HepG2 (cell line): ENCODE data around the gene CD151. TPM values are rescaled to one million over a fixed set of nuclear protein-coding genes. Genes with fewer than 3 reads are reported as not detected.

Experiments
- ATAC-seq: fragments of 200-7000 bp; cut with Tn5 transposase; 3 replicates; pipeline ENCODE4 v1.9.1; 2020; ENCODE audit warnings: mild to moderate bottlenecking, moderate library complexity
- BruUV-seq: library from RNA; stranded (reverse); fragments of 400-500 nt; replicated peaks from 2 replicates; lab custom pipeline; 2021; lab: Mats Ljungman, UMichigan
- CTCF ChIA-PET: fragments of 300-600 bp; formaldehyde crosslinking; extraction: SDS; loops from one replicate; lab custom pipeline; 2021; ENCODE audit warnings: low total read pairs, inconsistent platforms, low intra/inter-chr PET ratio; lab: Yijun Ruan, JAX
- POLR2A ChIA-PET: fragments of 350-600 bp; sonication (Branson Sonifier 250); formaldehyde crosslinking; loops from one replicate; lab custom pipeline; 2020; ENCODE audit warnings: antibody characterized with exemption, inconsistent platforms; lab: Yijun Ruan, JAX
- DNase-seq: peaks from one replicate; pipeline ENCODE4 v3.0.0-alpha.2; 2015; ENCODE audit warnings: low spot score
- FAIRE-seq: peaks from 3 replicates; lab custom pipeline; 2011; peaks lifted over from hg19 to GRCh38; lab: Jason Lieb, UNC
- H2AFZ ChIP-seq: one replicate; pipeline ENCODE4 v1.6.1; 2011; ENCODE audit warnings: low read length, inconsistent platforms
- H3K27ac ChIP-seq: fragments of 300-600 bp; 3 replicates; pipeline ENCODE4 v1.8.0; 2011; ENCODE audit warnings: mixed run types, mild to moderate bottlenecking, mixed read lengths, low read length, inconsistent platforms; ENCODE audit not compliant: insufficient read depth; ENCODE audit errors: extremely low read length
- H3K27me3 ChIP-seq, 2 experiments: fragments of 200-600 bp in 1 of 2; 2 replicates in 1 of 2; 3 replicates in 1 of 2; pipeline versions ENCODE4 v1.6.0 to v1.8.0; 2011; ENCODE audit warnings: low read length in 2 of 2, mild to moderate bottlenecking in 2 of 2, moderate library complexity in 2 of 2, inconsistent platforms in 1 of 2; ENCODE audit not compliant: insufficient read depth in 2 of 2, control insufficient read depth in 1 of 2
- H3K36me3 ChIP-seq, 2 experiments: fragments of 200-600 bp in 1 of 2; replicated peaks in 1 of 2; 2 replicates in 1 of 2; 3 replicates in 1 of 2; pipeline versions ENCODE4 v1.5.1 to v1.8.0; 2011; ENCODE audit warnings: low read length in 2 of 2, inconsistent platforms in 1 of 2; ENCODE audit not compliant: insufficient read depth in 2 of 2, control insufficient read depth in 1 of 2
- H3K4me1 ChIP-seq: 2 replicates; pipeline ENCODE4 v1.5.1; 2012; ENCODE audit warnings: low read length, inconsistent platforms; ENCODE audit not compliant: insufficient read depth
- H3K4me2 ChIP-seq: 2 replicates; pipeline ENCODE4 v1.6.0; 2011; ENCODE audit warnings: low read depth, low read length, inconsistent platforms
- H3K4me3 ChIP-seq, 3 experiments: fragments of 200-600 bp in 1 of 3; sonication (generic), shearing (Covaris generic) in 1 of 3; replicated peaks in 1 of 3; 2 replicates each; pipeline ENCODE4 v1.5.1; 2011 to 2016; ENCODE audit warnings: low read length in 3 of 3, inconsistent platforms in 2 of 3, low read depth in 2 of 3, mild to moderate bottlenecking in 2 of 3, control low read depth in 1 of 3, mixed read lengths in 1 of 3; ENCODE audit not compliant: insufficient read depth in 1 of 3
- H3K79me2 ChIP-seq: one replicate; pipeline ENCODE4 v1.6.1; 2011; ENCODE audit warnings: low read length, inconsistent platforms; ENCODE audit not compliant: insufficient read depth
- H3K9ac ChIP-seq: 2 replicates; pipeline ENCODE4 v1.6.0; 2011; ENCODE audit warnings: mild to moderate bottlenecking, low read depth, low read length, inconsistent platforms; ENCODE audit not compliant: insufficient read depth
- H3K9me3 ChIP-seq: 2 replicates; pipeline ENCODE4 v1.5.1; 2012; ENCODE audit warnings: mild to moderate bottlenecking, low read length
- H4K20me1 ChIP-seq: 2 replicates; pipeline ENCODE4 v1.6.0; 2011; ENCODE audit warnings: inconsistent platforms, mild to moderate bottlenecking, low read length, moderate library complexity; ENCODE audit not compliant: insufficient read depth
- CBFB ChIP-seq: sonication (generic); formaldehyde crosslinking; IDR thresholded peaks from 2 replicates; pipeline ENCODE4 v1.4.0; 2020; ENCODE audit warnings: missing genetic modification reagents
- ELF1 ChIP-seq: sonication (generic); formaldehyde crosslinking; IDR thresholded peaks from 2 replicates; pipeline ENCODE4 v1.4.0; 2020; ENCODE audit warnings: missing genetic modification reagents
- FIP1L1 ChIP-seq: fragments of 200-400 bp; formaldehyde crosslinking; IDR thresholded peaks from 2 replicates; pipeline ENCODE4 v1.6.1; 2018; ENCODE audit warnings: low read depth, mild to moderate bottlenecking, low read length, moderate library complexity, borderline replicate concordance; ENCODE audit not compliant: insufficient read depth
- HNRNPLL ChIP-seq: fragments of 200-400 bp; formaldehyde crosslinking; IDR thresholded peaks from 2 replicates; pipeline ENCODE4 v1.6.1; 2017; ENCODE audit warnings: mild to moderate bottlenecking, low read depth, low read length; ENCODE audit not compliant: poor library complexity, severe bottlenecking
- KDM1A ChIP-seq: IDR thresholded peaks from 2 replicates; pipeline ENCODE4 v1.6.1; 2016; ENCODE audit warnings: missing compliant biosample characterization
- MBD4 ChIP-seq: IDR thresholded peaks from 2 replicates; pipeline ENCODE4 v1.6.1; 2012; ENCODE audit warnings: low read length, inconsistent platforms, borderline replicate concordance
- PCBP2 ChIP-seq: fragments of 200-400 bp; formaldehyde crosslinking; optimal IDR thresholded peaks from 2 replicates; pipeline ENCODE3; 2018; ENCODE audit warnings: low read length, low read depth; ENCODE audit not compliant: poor library complexity, severe bottlenecking
- PLRG1 ChIP-seq: fragments of 450-650 bp; conservative IDR thresholded peaks from 2 replicates; pipeline ENCODE4 v1.6.1; 2016
- SMAD9 ChIP-seq: sonication (generic); formaldehyde crosslinking; IDR thresholded peaks from 2 replicates; pipeline ENCODE4 v1.5.1; 2020; ENCODE audit warnings: mild to moderate bottlenecking, missing genetic modification reagents
- ZBTB1 ChIP-seq: sonication (generic); formaldehyde crosslinking; IDR thresholded peaks from 2 replicates; pipeline ENCODE4 v1.4.0; 2020; ENCODE audit warnings: missing genetic modification reagents, borderline replicate concordance
- ZC3H13 ChIP-seq: sonication (generic); formaldehyde crosslinking; IDR thresholded peaks from 2 replicates; pipeline ENCODE4 v1.8.1; 2023; ENCODE audit warnings: mild to moderate bottlenecking, missing genetic modification reagents, moderate library complexity
- ZNF101 ChIP-seq: sonication (generic); formaldehyde crosslinking; IDR thresholded peaks from 2 replicates; pipeline ENCODE4 v1.4.0; 2020; ENCODE audit warnings: mild to moderate bottlenecking, low read depth, missing genetic modification reagents, borderline replicate concordance
- ZNF225 ChIP-seq: sonication (generic); formaldehyde crosslinking; IDR thresholded peaks from 2 replicates; pipeline ENCODE4 v1.4.0; 2020; ENCODE audit warnings: mild to moderate bottlenecking, missing genetic modification reagents
- ZNF30 ChIP-seq: sonication (generic); formaldehyde crosslinking; IDR thresholded peaks from 2 replicates; pipeline ENCODE4 v1.5.0; 2020; ENCODE audit warnings: mild to moderate bottlenecking, missing genetic modification reagents
- ZNF382 ChIP-seq: sonication (generic); formaldehyde crosslinking; IDR thresholded peaks from 2 replicates; pipeline ENCODE4 v1.5.0; 2020; ENCODE audit warnings: missing genetic modification reagents, mild to moderate bottlenecking, borderline replicate concordance
- ZNF441 ChIP-seq: sonication (generic); formaldehyde crosslinking; IDR thresholded peaks from 2 replicates; pipeline ENCODE4 v1.7.0; 2021; ENCODE audit warnings: missing genetic modification reagents, borderline replicate concordance
- WGBS: methylation state at CpG from one replicate; pipeline ENCODE4 v1.1.6; 2017; ENCODE audit warnings: low lambda C conversion rate; 5-methylcytosine and 5-hydroxymethylcytosine counted together
- in situ Hi-C: cut with HindIII; loops from 2 replicates; pipeline ENCODE4 v1.10.0; 2017; ENCODE audit warnings: low pct_unique_long_range_greater_than_20kb; ENCODE audit not compliant: extremely low pct_ligation_motif_present
- intact Hi-C: fragments of 100-400 bp; cut with micrococcal nuclease; formaldehyde crosslinking; loops from one replicate; pipeline ENCODE4 v1.10.0; 2022; ENCODE audit not compliant: unreplicated experiment
- polyA plus RNA-seq, 8 experiments: library from polyadenylated mRNA; depleted of rRNA in 3 of 8; stranded (reverse) in 7 of 8; unstranded in 1 of 8; fragments of >200 nt; fragmentation: Illumina TruSeq in 4 of 8; extraction: Trizol in 4 of 8; gene quantifications; 2 replicates each; pipeline versions ENCODE4 v1.2.1 to v1.2.3, GENCODE V29; 2011 to 2016; ENCODE audit warnings: low read depth in 4 of 8, missing spikeins in 1 of 8, mixed read lengths in 1 of 8; ENCODE audit not compliant: insufficient read depth in 1 of 8
- total RNA-seq, 5 experiments: library from RNA; depleted of rRNA; stranded (reverse); fragments of >200 nt; fragmentation: Illumina TruSeq; extraction: Trizol; gene quantifications; 2 replicates each; pipeline ENCODE4 v1.2.3, GENCODE V29; 2016; ENCODE audit warnings: low read depth in 1 of 5
- TF ChIP-seq, protein P1 (sequence below), 2 experiments: sonication (generic) in 1 of 2; formaldehyde crosslinking in 1 of 2; IDR thresholded peaks; 2 replicates each; pipeline versions ENCODE4 v1.4.0 to v1.6.1; 2016 to 2020; ENCODE audit warnings: borderline replicate concordance in 1 of 2, low read depth in 1 of 2, mild to moderate bottlenecking in 1 of 2, missing genetic modification reagents in 1 of 2
- TF ChIP-seq, protein P2 (sequence below): sonication (generic); formaldehyde crosslinking; IDR thresholded peaks from 2 replicates; pipeline ENCODE4 v1.4.0; 2020; ENCODE audit warnings: missing genetic modification reagents

CD151 gene
- total and polyA plus RNA-seq, 2 of the 13 experiments (the other 11 are each of a cell fraction or from before 2014, with no cell fraction given): 125 to 197 TPM

DNA sequence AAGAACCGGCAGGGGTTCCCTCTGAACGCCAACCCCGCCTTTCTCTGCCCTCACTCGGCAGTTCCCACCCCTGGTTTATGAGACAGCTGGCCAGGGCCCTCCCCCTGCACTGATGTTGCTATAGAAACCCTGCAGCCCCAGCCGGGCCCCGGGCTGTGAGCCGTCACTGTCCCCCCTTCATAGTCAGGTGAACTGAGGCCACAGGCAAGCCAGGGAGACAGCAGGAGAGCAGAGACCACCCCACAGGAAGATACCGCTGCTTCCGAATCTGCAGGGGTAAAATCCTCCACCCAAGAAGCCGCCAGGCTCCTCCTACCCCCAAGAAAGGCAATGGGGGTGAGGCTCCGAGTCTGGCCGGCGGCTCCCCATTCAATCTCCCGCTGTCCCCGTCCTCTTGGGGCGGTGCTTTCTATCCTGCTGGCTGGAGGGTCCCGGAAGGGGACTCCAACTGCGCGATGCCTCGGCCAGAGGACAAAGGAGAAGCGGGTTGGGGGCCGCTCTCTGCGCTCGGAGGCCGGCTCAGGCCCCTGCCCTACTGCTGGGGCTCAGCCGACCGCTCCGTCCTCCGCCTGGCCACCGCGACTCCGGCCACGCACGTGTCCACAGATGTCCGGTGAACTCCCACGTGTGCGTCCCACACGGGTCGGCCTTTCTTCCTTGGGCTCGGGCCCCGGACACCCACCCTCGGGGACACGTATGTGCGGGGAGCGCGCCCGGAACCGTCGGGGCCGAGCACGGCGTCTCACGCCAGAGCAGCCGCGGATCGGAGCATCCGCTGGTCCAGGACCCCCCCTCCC, 35.3 kb upstream of the CD151 start:
- Histone ChIP-seq H3K27me3 (no peaks in the 10 kb centered on the region; a peak in 1 of 5 replicates), H3K9ac (peak overlapping the region; percentile 82), H3K27ac (peak overlapping the region; percentile 80), H3K9me3 (no peaks in the 10 kb centered on the region), H3K4me3 (peak overlapping the region; percentile 70 to 97 (median 94)), H3K4me2 (peak overlapping the region; percentile 100), H4K20me1 (no peaks in the 10 kb centered on the region), H3K36me3 (peaks cover 6% of the 10 kb centered on the region in 2 experiments; a peak in 3 of 5 replicates), H3K4me1 (no peaks in the 10 kb centered on the region), H2AFZ (no peak overlapping the region), H3K79me2 (peaks cover 4% of the 10 kb centered on the region)
- CTCF ChIA-PET: interaction anchor here (1.2 kb wide), 1 partner anchor 70 kb away, joined by 4 read pairs; no protein-coding TSS in a partner anchor
- intact Hi-C loops: no loop called here
- POLR2A ChIA-PET: interaction anchor here (0.7 to 5.3 kb wide), 6 partner anchors 8 to 43 kb away, joined by 3 to 44 read pairs (median 26); partner anchors contain the start of genes GATD1, PIDD1, PNPLA2 and RPLP2
- FAIRE-seq: peak; percentile 51
- peak; percentile 61 for ATAC-seq
- in situ Hi-C loops: no loop called here
- DNase-seq: peak; percentile 78
- TSS peak; percentile 42 for BruUV-seq
- 1% methylated on average over 26 of the region's 57 CpGs for WGBS
- TF ChIP-seq ZBTB1 (CRISPR knock-in tag) (no peak), ZNF382 (no peak), KDM1A (CRISPR knock-in tag) (no peak), MBD4 (no peak), ZNF101 (no peak), ZNF30 (no peak), FIP1L1 (no peak), PCBP2 (no peak), CBFB (CRISPR knock-in tag) (no peak; the same call in 1 of the 2 replicates), ELF1 (no peak), PLRG1 (no peak), SMAD9 (CRISPR knock-in tag) (0 out of 2 replicates have a peak, but pooled peaks have one; percentile 63), HNRNPLL (no peak), ZNF225 (CRISPR knock-in tag) (no peak; the same call in 1 of the 2 replicates), ZC3H13 (no peak), ZNF441 (no peak)
- TF ChIP-seq, protein P1, sequence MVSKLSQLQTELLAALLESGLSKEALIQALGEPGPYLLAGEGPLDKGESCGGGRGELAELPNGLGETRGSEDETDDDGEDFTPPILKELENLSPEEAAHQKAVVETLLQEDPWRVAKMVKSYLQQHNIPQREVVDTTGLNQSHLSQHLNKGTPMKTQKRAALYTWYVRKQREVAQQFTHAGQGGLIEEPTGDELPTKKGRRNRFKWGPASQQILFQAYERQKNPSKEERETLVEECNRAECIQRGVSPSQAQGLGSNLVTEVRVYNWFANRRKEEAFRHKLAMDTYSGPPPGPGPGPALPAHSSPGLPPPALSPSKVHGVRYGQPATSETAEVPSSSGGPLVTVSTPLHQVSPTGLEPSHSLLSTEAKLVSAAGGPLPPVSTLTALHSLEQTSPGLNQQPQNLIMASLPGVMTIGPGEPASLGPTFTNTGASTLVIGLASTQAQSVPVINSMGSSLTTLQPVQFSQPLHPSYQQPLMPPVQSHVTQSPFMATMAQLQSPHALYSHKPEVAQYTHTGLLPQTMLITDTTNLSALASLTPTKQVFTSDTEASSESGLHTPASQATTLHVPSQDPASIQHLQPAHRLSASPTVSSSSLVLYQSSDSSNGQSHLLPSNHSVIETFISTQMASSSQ (IDR thresholded peaks at IDR 0.05; ENCODE audit: low read depth): no peak
- TF ChIP-seq, protein P1 (CRISPR knock-in tag; IDR thresholded peaks at IDR 0.05; ENCODE audit: borderline replicate concordance): 0 out of 2 replicates have a peak, but pooled peaks have one; percentile 27
- TF ChIP-seq, protein P2, sequence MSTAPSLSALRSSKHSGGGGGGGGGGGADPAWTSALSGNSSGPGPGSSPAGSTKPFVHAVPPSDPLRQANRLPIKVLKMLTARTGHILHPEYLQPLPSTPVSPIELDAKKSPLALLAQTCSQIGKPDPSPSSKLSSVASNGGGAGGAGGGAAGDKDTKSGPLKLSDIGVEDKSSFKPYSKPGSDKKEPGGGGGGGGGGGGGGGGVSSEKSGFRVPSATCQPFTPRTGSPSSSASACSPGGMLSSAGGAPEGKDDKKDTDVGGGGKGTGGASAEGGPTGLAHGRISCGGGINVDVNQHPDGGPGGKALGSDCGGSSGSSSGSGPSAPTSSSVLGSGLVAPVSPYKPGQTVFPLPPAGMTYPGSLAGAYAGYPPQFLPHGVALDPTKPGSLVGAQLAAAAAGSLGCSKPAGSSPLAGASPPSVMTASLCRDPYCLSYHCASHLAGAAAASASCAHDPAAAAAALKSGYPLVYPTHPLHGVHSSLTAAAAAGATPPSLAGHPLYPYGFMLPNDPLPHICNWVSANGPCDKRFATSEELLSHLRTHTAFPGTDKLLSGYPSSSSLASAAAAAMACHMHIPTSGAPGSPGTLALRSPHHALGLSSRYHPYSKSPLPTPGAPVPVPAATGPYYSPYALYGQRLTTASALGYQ (CRISPR knock-in tag): no peak
